ENCODE measurements around the gene RGS8. TPM values are rescaled to one million over a fixed set of nuclear protein-coding genes. Genes with fewer than 3 reads are reported as not detected.

The RGS8 gene
- total RNA-seq, 2 donors from 2014 or later, result 0.31 TPM; not detected in 1

GRCh38 chr1:182670032-182670749, 14.2 kb downstream of the RGS8 start:
- Histone ChIP-seq H3K4me1 (peaks cover 0 to 15% of the 10 kb centered on the region in 2 donors), H3K4me3 (no peak overlapping the region), H3K27ac (no peak overlapping the region), H3K9me3 (no peaks in the 10 kb centered on the region), H3K27me3 (no peaks in the 10 kb centered on the region), H3K36me3 (no peaks in the 10 kb centered on the region)
- no peak for DNase-seq (ENCODE audit: low spot score)
- no peak for TF ChIP-seq CTCF (IDR thresholded peaks at IDR 0.05)

- DNase-seq (ENCODE audit: low spot score), result no peak
- Histone ChIP-seq H3K27ac (no peak overlapping the region), H3K4me3 (no peak overlapping the region), H3K4me1 (peaks cover 0 to 7% of the 10 kb centered on the region in 2 donors), H3K9me3 (no peaks in the 10 kb centered on the region), H3K27me3 (no peaks in the 10 kb centered on the region), H3K36me3 (no peaks in the 10 kb centered on the region)
- no peak for TF ChIP-seq CTCF (IDR thresholded peaks at IDR 0.05)
Observed at GRCh38 chr1:182669266-182669665, 15.1 kb downstream of the RGS8 start.

GRCh38 chr1:182668521-182669054, 15.8 kb downstream of the RGS8 start:
- H3K9me3 ChIP-seq, result no peaks in the 10 kb centered on the region
- DNase-seq (ENCODE audit: low spot score), result no peak
- no peaks in the 10 kb centered on the region for H3K36me3 ChIP-seq
- H3K27me3 ChIP-seq, result no peaks in the 10 kb centered on the region
- H3K4me1 ChIP-seq, result peaks cover 0 to under 1% of the 10 kb centered on the region in 2 donors
- no peak overlapping the region for H3K4me3 ChIP-seq
- no peak for TF ChIP-seq CTCF (IDR thresholded peaks at IDR 0.05)
- H3K27ac ChIP-seq, result no peak overlapping the region

GRCh38 chr1:182667848-182668505, 16.4 kb downstream of the RGS8 start:
- TF ChIP-seq CTCF (IDR thresholded peaks at IDR 0.05), result no peak
- no peak overlapping the region for H3K27ac ChIP-seq

GRCh38 chr1:182666706-182667105, 17.7 kb downstream of the RGS8 start:
- no peaks in the 10 kb centered on the region for H3K36me3 ChIP-seq
- no peak overlapping the region for H3K4me3 ChIP-seq
- H3K4me1 ChIP-seq, result no peaks in the 10 kb centered on the region
- H3K27me3 ChIP-seq, result no peaks in the 10 kb centered on the region
- no peak overlapping the region for H3K27ac ChIP-seq
- DNase-seq (ENCODE audit: low spot score), result no peak
- no peak for TF ChIP-seq CTCF (IDR thresholded peaks at IDR 0.05)
- no peaks in the 10 kb centered on the region for H3K9me3 ChIP-seq

More at GRCh38 chr1:182667848-182668505, 16.4 kb downstream of the RGS8 start:
- Histone ChIP-seq H3K27me3 (no peaks in the 10 kb centered on the region), H3K4me1 (no peaks in the 10 kb centered on the region), H3K36me3 (no peaks in the 10 kb centered on the region), H3K4me3 (no peak overlapping the region), H3K9me3 (no peaks in the 10 kb centered on the region)
- no peak for DNase-seq (ENCODE audit: low spot score)
